HG03432 (cell line): ENCODE results near the gene ZNF654.
"Not testable (repeated sequence)": the region's sequence is repeated elsewhere in the genome, so short reads cannot be mapped to it uniquely, and the experiment has no call there.

Source experiments
- ATAC-seq: cut with Tn5 transposase; IDR thresholded peaks from one replicate; pipeline ENCODE4 v1.9.1; 2021; ENCODE audit warnings: mild to moderate bottlenecking, moderate library complexity; ENCODE audit not compliant: unreplicated experiment

The ZNF654 gene

DNA sequence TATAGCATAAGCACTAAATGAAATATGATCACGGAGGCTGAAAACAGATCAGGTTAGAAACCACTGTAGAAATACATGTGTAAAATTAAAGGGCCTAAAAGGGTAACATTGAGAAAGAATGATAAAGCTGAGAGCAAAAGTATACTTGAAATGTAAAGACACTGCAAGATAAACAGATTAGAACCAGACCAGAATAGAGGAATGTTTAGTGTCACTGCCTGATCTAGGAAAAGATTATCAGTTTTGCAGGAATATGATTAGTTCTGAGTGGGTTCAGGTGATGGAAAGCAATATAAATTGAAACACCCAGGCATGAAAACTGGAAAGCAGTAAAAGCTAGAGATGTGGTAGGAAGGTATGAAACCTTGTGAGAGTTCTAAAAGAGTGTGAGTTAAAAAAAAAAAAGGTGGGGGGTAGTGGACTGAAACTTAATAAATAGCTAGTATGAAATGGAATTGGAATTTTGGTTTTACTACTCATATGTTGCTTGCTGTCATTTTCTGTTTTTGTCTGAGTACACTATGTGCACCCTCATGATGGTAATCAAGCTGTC is 74.7 kb downstream of the ZNF654 start:
- ATAC-seq, result peak; percentile 41

DNA sequence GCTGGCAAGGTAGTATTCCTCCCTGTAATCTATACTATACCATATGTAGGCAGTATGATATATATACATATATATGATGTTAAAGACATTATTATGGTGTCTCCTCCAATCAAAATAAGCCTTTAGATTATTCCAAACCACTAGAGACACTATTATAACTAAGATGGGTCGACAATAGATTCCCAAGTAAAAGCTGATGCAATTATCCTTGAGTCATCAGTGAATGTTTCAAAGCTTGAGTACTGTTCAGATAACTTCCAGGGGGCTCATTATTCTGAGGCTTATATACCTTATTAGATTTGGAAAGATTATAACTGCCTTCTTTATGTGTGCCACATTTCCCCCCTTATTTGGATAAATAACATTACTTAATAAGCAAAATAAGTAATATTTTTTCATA is 78.8 kb downstream of the ZNF654 start:
- ATAC-seq, result no peak

- ATAC-seq, result peak; percentile 30
Observed at GRCh38 chr3:88141458-88142083, 82.5 kb downstream of the ZNF654 start.

GRCh38 chr3:88142094-88142624 is 83.1 kb downstream of the ZNF654 start:
- ATAC-seq, result peak; percentile 74

GRCh38 chr3:88147261-88147660 is 88.2 kb downstream of the ZNF654 start:
- ATAC-seq, result no peak

DNA sequence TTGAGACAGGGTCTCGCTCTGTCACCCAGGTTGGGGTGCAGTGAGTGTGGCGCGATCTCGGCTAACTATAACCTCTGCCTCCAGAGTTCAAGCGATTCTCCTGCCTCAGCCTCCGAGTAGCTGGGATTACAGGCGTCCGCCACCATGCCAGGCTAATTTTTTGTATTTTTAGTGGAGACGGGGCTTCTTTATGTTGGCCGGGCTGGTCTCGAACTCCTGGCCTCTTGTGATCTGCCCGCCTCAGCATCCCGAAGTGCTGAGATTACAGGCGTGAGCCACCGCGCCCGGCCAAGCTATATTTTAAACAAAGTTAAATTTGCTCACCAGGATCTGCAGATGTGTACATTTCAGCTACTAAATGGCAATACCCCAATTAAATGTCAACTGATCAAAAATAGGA is 89.6 kb downstream of the ZNF654 start:
- ATAC-seq, result no peak

DNA sequence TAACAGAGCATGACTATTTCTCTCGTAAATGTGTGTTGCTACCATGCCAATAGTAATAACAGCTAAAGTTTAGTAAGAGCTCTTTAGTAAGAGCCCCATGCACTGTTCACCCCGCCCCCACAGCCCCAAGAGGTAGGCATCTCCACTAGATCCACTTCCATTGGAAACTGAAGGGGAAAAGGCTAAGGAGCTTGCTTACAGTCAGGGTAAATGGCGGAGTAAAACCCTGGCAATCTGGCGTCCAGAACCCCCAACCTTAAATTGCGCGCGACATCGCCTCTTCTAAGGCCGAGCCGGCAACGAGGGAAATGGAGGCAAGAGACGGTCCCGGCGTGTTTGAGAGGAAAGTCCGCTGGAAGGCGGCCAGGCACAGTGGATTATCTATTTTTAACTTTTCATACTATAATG is 90.0 kb downstream of the ZNF654 start:
- ATAC-seq, result peak; percentile 20

GRCh38 chr3:88149509-88150362 is 90.7 kb downstream of the ZNF654 start, which contains the start of gene C3orf38:
Gene C3orf38, plus strand, starts transcription at chr3:88149959. Its CDS starts 94 bp downstream, at chr3:88150053.
- peak; percentile 85 for ATAC-seq

DNA sequence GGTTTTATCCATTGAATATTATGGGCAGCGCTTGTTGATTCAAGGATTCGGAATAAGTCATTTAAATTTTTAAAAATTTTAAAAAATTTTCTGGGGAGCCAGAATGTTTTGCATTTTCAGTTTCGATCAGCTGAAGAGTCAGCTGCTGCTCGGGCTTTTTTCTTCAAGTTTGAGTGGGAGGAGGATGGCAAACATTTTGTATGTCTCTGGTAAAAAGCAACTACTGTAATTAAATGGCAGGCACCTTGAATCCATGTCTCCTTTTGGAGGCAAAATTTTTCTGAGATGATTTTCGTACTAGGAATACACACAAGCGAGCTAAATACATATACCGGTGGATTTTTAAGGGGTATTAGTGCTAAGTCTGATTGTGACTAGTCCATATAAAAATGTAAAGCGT is 91.3 kb downstream of the ZNF654 start:
- ATAC-seq, result peak; percentile 26

DNA sequence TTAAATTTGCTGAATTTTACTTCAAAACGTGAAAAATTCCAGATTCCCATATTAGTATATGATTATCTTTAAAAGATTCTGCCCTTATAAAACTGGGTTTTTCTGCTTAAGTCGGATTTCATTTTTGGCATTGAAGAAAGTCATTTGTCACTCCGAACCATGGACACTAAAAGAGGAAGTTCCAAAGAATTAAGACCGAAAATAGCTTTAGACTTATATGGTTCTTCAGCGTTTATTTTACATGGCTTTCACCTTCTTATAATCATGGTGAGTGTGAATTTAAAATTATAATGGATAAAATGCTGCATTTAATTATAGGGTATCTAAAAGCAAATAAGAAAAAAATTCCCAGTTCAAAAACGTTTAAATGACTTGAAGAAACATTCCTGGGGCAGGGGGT is 91.8 kb downstream of the ZNF654 start:
- ATAC-seq, result no peak

DNA sequence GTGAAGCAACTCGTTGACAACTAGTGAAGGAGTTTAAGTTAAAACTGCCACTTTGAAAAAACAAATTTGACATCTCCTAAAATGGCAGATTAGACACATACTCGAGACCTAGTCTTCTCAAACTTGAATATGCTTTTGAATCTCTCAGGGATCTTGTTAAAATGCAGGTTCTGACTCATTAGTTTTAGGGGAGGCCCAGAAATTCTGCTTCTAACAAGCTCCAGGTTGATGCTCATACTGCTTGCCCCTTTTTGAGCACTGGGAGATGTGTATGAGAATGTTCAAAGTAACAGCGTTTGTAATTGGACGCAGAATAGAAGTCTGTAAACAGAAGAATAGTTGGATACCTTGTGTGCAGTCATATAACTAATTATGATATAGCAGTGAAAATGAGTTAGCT is 92.3 kb downstream of the ZNF654 start:
- no peak for ATAC-seq

DNA sequence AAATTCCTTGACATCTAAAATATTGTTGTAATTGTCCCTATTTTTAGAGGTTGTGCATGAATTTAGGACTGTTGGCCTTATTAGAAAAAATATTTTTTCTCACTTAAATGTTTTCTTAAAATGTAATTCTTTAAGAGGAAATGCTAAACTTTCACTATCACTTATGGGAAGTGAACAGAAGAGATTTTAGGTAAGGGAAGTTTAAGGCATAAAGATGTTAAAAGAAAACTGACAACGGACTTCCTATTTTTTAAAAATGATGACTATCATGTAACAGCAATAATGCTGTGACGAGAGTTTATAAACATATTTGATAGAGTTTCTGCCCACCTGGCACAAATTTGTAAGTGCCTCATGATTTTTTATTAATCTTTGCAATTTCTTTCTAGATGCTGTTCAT is 93.8 kb downstream of the ZNF654 start:
- no peak for ATAC-seq

DNA sequence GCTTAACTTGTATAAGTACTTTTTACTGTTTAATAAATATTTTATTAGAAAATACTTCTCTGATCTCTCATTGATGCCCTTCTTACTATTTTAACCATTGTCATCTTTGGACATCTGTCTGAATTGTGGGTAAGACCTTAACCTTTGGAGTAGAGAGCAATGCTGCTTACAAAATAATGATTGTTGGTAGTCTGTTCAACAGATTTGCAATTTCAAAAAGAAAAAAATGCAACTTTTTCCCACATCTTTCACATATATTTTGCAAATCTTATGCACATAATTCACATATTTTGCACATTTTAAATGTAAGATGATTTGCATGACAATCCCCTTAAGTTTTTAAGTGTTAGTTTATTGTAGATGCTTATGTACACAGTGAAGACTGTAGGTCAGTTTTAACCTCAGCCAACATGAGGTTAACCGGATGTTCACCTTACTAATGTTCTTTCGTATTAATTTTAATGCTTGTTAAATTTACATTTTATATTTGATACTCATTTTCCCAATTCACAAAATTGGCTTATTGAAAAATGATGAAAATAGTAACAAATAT is 107.4 kb downstream of the ZNF654 start:
- no peak for ATAC-seq

DNA sequence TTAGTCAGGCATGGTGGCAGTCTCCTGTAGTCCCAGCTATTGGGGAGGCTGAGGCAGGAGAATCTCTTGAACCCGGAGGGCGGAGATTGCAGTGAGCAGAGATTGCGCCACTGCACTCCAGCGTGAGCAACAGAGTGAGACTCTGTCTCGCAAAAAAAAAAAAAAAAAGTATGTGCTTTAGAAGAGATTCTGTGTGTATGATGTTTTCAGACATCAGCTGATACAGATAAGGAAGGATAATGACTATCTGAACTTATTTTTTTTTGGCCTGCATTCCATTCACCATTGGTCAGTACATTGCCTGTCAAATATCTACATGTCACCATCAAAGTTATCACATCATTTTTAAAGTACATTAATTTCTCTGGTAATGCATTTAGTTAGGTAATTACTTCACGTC is 108.1 kb downstream of the ZNF654 start:
- no peak for ATAC-seq

DNA sequence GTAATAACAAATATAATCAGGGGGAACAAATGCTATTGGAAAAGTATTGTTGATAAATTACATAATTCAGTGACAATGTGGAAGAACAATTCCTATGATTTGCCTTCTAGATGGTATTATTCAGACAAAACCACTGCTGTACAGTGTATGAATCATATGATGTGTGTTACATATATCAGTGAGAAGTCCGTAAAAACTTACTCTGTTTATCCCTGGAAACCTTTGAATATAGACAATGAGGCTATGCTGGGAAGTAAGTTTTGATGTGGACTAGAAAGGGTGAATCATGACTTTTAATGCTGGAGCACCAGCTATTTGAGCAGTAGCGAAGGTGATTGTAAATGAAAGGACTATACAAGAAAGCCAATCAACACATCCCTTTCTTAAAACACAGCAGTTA is 108.6 kb downstream of the ZNF654 start:
- ATAC-seq, result no peak

DNA sequence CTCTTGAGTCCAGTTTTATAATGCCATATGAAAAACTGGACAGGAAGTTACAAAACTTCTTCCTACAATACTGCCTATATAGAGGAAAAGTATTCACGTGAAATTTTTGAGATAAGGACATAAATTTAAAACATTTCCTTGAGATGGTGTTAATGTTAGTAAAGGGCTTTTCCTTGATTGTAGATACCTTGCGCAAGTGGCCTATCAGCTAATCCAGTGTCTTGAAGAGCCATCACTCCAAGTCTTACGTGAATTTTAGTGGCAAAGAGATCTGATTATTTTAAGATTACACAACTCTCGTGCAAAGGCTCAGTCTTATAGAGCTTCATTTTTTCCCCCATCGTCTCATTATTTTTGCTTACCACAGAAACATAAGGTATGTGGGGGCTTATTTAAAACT is 109.1 kb downstream of the ZNF654 start:
- ATAC-seq, result no peak

DNA sequence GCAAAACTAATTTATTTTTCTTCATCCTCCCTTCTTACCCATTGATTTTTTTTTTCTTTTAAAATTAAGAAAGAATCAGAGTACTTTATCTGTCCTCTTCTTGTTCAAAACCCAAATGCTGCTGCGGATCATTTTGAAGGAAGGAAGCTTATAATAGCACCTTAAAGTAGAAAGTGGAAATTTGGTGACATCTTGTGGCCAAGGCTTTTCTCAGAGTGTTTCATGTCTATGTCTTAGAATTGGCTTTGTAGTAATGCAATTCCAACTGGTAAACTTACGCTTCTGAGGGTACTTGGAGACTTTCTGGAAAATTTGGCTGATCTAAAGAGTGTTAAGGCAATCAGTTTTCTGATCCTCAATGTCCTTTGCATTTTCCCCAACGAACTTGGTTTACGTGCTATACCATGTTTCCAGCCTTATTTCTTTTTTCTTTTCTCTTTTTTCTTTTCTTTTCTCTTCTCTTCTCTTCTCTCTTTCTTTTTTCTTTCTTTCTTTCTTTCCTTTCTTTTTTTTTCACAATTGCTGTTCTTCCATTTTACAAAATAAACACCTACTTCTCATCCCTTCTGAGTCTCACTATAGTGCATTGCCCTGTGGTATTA is 121.4 kb downstream of the ZNF654 start:
- ATAC-seq, result peak; percentile 89

- ATAC-seq, result not testable (repeated sequence)
Observed at GRCh38 chr3:88182165-88182918, 123.3 kb downstream of the ZNF654 start.

GRCh38 chr3:88188436-88188835 is 129.4 kb downstream of the ZNF654 start:
- ATAC-seq, result no peak

DNA sequence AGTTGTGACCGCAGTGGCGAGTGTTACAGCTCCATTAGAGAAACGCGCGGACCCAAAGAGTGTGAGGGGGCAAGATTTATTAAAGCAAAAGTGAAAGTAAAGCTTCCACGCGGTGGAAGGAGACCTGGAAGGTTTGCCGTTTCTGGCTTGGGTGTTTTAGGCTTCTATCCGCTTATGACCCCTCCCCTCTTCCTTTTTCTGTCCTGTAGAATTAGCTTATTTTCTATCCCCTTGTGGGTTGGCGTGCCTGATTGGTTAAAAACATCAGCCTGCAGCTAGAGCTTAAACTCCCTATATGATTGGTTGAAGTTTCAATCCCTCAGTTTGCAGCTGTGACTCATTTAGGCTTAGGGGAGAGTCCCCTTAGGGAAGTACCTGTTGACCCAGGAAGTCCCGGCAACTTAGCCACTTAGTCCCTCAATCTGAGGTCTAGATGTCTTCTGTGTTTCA is 130.3 kb downstream of the ZNF654 start:
- ATAC-seq, result peak; percentile 98
